B cell (primary cell): ENCODE data around the gene DSG4. TPM values are rescaled to one million over a fixed set of nuclear protein-coding genes. Genes with fewer than 3 reads are reported as not detected.

Source experiments
- ATAC-seq: fragments of 200-7000 bp; cut with Tn5 transposase; one replicate; pipeline ENCODE4 v1.10.0; 2021; ENCODE audit warnings: low read depth, mild to moderate bottlenecking, moderate number of reproducible peaks, moderate library complexity
- CTCF ChIA-PET: fragments of 350-600 bp; sonication (Branson Sonifier 250); formaldehyde crosslinking; loops from one replicate; lab custom pipeline; 2021; ENCODE audit warnings: antibody characterized with exemption, inconsistent platforms; lab: Charles Lee
- POLR2A ChIA-PET: fragments of 350-600 bp; sonication (Branson Sonifier 250); formaldehyde crosslinking; loops from one replicate; lab custom pipeline; 2021; ENCODE audit warnings: antibody characterized with exemption; lab: Charles Lee
- DNase-seq: peaks from one replicate; pipeline ENCODE4 v3.0.0; 2013
- H2AFZ ChIP-seq: 2 replicates; pipeline ENCODE4 v1.6.1; 2012; ENCODE audit warnings: mild to moderate bottlenecking, low read depth, low read length; ENCODE audit not compliant: insufficient read depth, poor library complexity, severe bottlenecking
- H3K27ac ChIP-seq, 2 donors: 1 replicate in 1 of 2; 2 replicates in 1 of 2; pipeline ENCODE4 v1.5.1; 2012 to 2013; ENCODE audit warnings: low read length in 2 of 2, mild to moderate bottlenecking in 2 of 2, moderate library complexity in 1 of 2
- H3K27me3 ChIP-seq, 4 experiments: fragments of 200-600 bp in 1 of 4; sonication (generic) in 1 of 4; replicated peaks in 1 of 4; 1 replicate in 2 of 4; 2 replicates in 2 of 4; pipeline versions ENCODE4 v1.6.1 to v1.7.0; 2013 to 2016; ENCODE audit warnings: low read length in 3 of 4, mild to moderate bottlenecking in 2 of 4, mixed read lengths in 1 of 4, moderate library complexity in 1 of 4; ENCODE audit not compliant: insufficient read depth in 4 of 4, control insufficient read depth in 3 of 4; ENCODE audit errors: control extremely low read depth in 1 of 4
- H3K36me3 ChIP-seq, 2 experiments: replicated peaks in 1 of 2; 1 replicate in 1 of 2; 2 replicates in 1 of 2; pipeline versions ENCODE4 v1.6.1 to v1.7.1; 2013; ENCODE audit warnings: low read length in 1 of 2; ENCODE audit not compliant: insufficient read depth in 2 of 2, control insufficient read depth in 1 of 2; ENCODE audit errors: control extremely low read depth in 1 of 2, extremely low read depth in 1 of 2
- H3K4me1 ChIP-seq, 2 donors: fragments of 200-600 bp in 1 of 2; sonication (generic) in 1 of 2; 1 replicate in 1 of 2; 2 replicates in 1 of 2; pipeline versions ENCODE4 v1.5.1 to v1.6.1; 2013 to 2017; ENCODE audit warnings: low read length in 2 of 2; ENCODE audit not compliant: control insufficient read depth in 2 of 2, insufficient read depth in 2 of 2
- H3K4me2 ChIP-seq: replicated peaks from 2 replicates; pipeline ENCODE3; 2012; ENCODE audit warnings: mild to moderate bottlenecking, low read depth, low read length; ENCODE audit not compliant: poor library complexity, severe bottlenecking
- H3K4me3 ChIP-seq, 5 experiments: fragments of 200-600 bp in 1 of 5; sonication (generic) in 1 of 5; 1 replicate in 3 of 5; 2 replicates in 2 of 5; pipeline versions ENCODE4 v1.5.1 to v1.7.0; 2011 to 2016; ENCODE audit warnings: low read length in 4 of 5, mild to moderate bottlenecking in 4 of 5, low read depth in 2 of 5, control low read depth in 1 of 5, moderate library complexity in 1 of 5; ENCODE audit not compliant: insufficient read depth in 1 of 5; ENCODE audit errors: control extremely low read depth in 1 of 5, extremely low read depth in 1 of 5
- H3K79me2 ChIP-seq: fragments of 200-600 bp; sonication (generic); one replicate; pipeline ENCODE4 v1.6.0; 2016; ENCODE audit warnings: low read length; ENCODE audit not compliant: control insufficient read depth, insufficient read depth
- H3K9ac ChIP-seq: fragments of 200-600 bp; sonication (generic); 2 replicates; pipeline ENCODE4 v1.6.1; 2017; ENCODE audit warnings: mild to moderate bottlenecking, low read length, moderate library complexity
- H3K9me3 ChIP-seq, 3 donors: one replicate each; pipeline versions ENCODE4 v1.6.1 to v1.7.1; 2013; ENCODE audit warnings: low read length in 2 of 3; ENCODE audit not compliant: control insufficient read depth in 2 of 3, insufficient read depth in 1 of 3; ENCODE audit errors: control extremely low read depth in 1 of 3
- H4K20me1 ChIP-seq: 2 replicates; pipeline ENCODE4 v1.6.0; 2012; ENCODE audit warnings: mild to moderate bottlenecking, low read length; ENCODE audit not compliant: insufficient read depth, control insufficient read depth, poor library complexity, severe bottlenecking
- H3K27ac Mint-ChIP-seq: one replicate; pipeline ENCODE4 v1.8.0; 2021; ENCODE audit warnings: mixed read lengths
- H3K27me3 Mint-ChIP-seq: one replicate; pipeline ENCODE4 v1.8.0; 2021; ENCODE audit warnings: mixed read lengths
- H3K4me1 Mint-ChIP-seq: one replicate; pipeline ENCODE4 v1.8.0; 2021; ENCODE audit warnings: mixed read lengths
- H3K4me3 Mint-ChIP-seq: one replicate; pipeline ENCODE4 v1.8.0; 2021; ENCODE audit warnings: mixed read lengths
- H3K9me3 Mint-ChIP-seq: one replicate; pipeline ENCODE4 v1.8.0; 2022; ENCODE audit warnings: mixed read lengths; ENCODE audit not compliant: insufficient read depth
- CTCF ChIP-seq: fragments of 200-600 bp; IDR thresholded peaks from one replicate; pipeline ENCODE4 v1.8.0; 2022; ENCODE audit warnings: antibody characterized with exemption, mild to moderate bottlenecking
- EZH2 ChIP-seq: IDR thresholded peaks from 2 replicates; pipeline ENCODE4 v1.6.1; 2012; ENCODE audit warnings: borderline replicate concordance, low read depth, mild to moderate bottlenecking, moderate library complexity, low read length; ENCODE audit not compliant: insufficient read depth, poor library complexity, severe bottlenecking
- WGBS: methylation state at CpG from one replicate; pipeline ENCODE4 v1.1.5; 2013; ENCODE audit warnings: missing lambda C conversion rate; ENCODE audit not compliant: insufficient coverage; 5-methylcytosine and 5-hydroxymethylcytosine counted together
- intact Hi-C: fragments of 100-400 bp; cut with micrococcal nuclease; formaldehyde crosslinking; loops from one replicate; pipeline ENCODE4 v1.10.0; 2022
- polyA plus RNA-seq: library from polyadenylated mRNA; depleted of rRNA; stranded (reverse); fragments of >200 nt; gene quantifications from 2 replicates; pipeline ENCODE4 v1.2.3, GENCODE V29; 2012
- total RNA-seq, 2 donors: library from RNA; stranded (reverse); fragments of 120-200 nt in 1 of 2; gene quantifications; 1 replicate in 1 of 2; 2 replicates in 1 of 2; pipeline versions ENCODE4 v1.2.3 to v1.2.4, GENCODE V29; 2013 to 2022

The DSG4 gene
- total and polyA plus RNA-seq, 2 donors (not counting 1 experiment from before 2014, with no cell fraction given) = not detected

- Histone ChIP-seq H3K9ac (no peak overlapping the region), H3K9me3 (no peaks in the 10 kb centered on the region), H3K79me2 (no peaks in the 10 kb centered on the region), H3K27me3 (no peaks in the 10 kb centered on the region), H2AFZ (no peak overlapping the region), H3K4me3 (no peak overlapping the region), H4K20me1 (no peaks in the 10 kb centered on the region), H3K27ac (no peak overlapping the region), H3K4me1 (no peaks in the 10 kb centered on the region), H3K36me3 (no peaks in the 10 kb centered on the region), H3K4me2 (no peak overlapping the region)
- ChIA-PET POLR2A (no interaction called here), CTCF (no interaction called here)
- Mint-ChIP-seq H3K27me3 (no peaks in the 10 kb centered on the region), H3K4me3 (no peak overlapping the region), H3K27ac (no peak overlapping the region), H3K4me1 (no peaks in the 10 kb centered on the region), H3K9me3 (peaks cover 2% of the 10 kb centered on the region)
- TF ChIP-seq EZH2 (no peak), CTCF (no peak)
- DNase-seq (no peak), ATAC-seq (no peak)
- WGBS = 22% methylated on average over 1 of the region's 1 CpG
- intact Hi-C loops = no loop called here
These were observed 54.0 kb downstream of the DSG4 start for GRCh38 chr18:31430554-31430953.

GRCh38 chr18:31432316-31432715, 55.7 kb downstream of the DSG4 start:
- ATAC-seq = no peak
- WGBS = no CpG with 5 or more reads among the region's 1 CpG
- H3K79me2 ChIP-seq = no peaks in the 10 kb centered on the region
- TF ChIP-seq EZH2 (no peak), CTCF (no peak)
- intact Hi-C loops = no loop called here
- H2AFZ ChIP-seq = no peak overlapping the region
- DNase-seq = no peak
- CTCF ChIA-PET = no interaction called here
- no peaks in the 10 kb centered on the region for H3K9me3 ChIP-seq
- no peak overlapping the region for H3K4me2 ChIP-seq
- no peaks in the 10 kb centered on the region for H3K36me3 ChIP-seq
- H3K27me3 ChIP-seq = no peaks in the 10 kb centered on the region
- Mint-ChIP-seq H3K27me3 (no peaks in the 10 kb centered on the region), H3K4me1 (no peaks in the 10 kb centered on the region), H3K9me3 (peaks cover 2% of the 10 kb centered on the region), H3K4me3 (no peak overlapping the region), H3K27ac (no peak overlapping the region)
- H3K9ac ChIP-seq = no peak overlapping the region
- no peaks in the 10 kb centered on the region for H4K20me1 ChIP-seq
- no peak overlapping the region for H3K4me3 ChIP-seq
- no peak overlapping the region for H3K27ac ChIP-seq
- no peaks in the 10 kb centered on the region for H3K4me1 ChIP-seq
- POLR2A ChIA-PET = no interaction called here
